ENCODE measurements around the gene KIF27.
A peak's percentile ranks its signal among the peaks of the same experiment; 100 is the strongest.
"Not testable (repeated sequence)": the region's sequence is repeated elsewhere in the genome, so short reads cannot be mapped to it uniquely, and the experiment has no call there.

The KIF27 gene

DNA sequence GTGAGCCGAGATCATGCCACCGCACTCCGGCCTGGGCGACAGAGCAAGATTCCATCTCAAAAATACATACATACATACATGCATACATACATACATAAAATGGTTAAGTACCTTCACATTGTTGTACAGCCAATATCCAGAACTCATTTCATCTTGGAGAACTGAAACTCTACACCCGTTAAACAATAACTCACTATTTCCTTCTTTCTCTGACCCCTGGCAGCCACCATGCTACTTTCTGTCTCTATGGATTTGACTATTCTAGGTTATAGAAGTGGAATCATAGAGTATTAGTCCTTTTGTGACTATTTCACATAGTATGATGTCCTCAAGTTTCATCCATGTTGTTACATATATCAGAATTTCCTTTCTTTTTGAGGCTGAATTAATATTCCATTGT is 9.6 kb upstream of the KIF27 start:
- DNase-seq (ENCODE audit: low spot score), result no peak

- DNase-seq (ENCODE audit: low spot score), result no peak
These were observed 6.4 kb upstream of the KIF27 start for GRCh38 chr9:83927591-83927990.

DNA sequence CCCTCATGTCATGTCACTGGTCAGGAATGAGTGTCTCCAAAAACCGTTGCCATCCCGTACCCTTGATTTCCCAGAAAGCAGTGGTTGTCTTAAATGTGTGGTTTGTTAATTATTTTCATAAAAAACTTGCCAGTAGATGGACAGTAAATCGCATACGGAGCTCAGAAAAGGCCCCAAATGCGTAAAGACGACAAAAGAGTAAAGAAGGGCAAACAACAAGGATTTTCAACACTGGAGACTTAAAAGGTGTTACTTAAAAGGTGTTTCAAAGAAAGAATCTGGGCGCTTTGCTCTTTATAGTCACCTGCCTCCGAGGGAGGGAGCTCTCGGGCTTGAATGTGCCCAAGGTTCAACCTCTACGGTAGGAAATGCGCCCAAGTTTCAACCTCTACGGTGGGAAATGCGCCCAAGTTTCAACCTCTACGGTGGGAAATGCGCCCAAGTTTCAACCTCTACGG is 734 bp downstream of the KIF27 start:
- DNase-seq (ENCODE audit: low spot score), result peak; percentile 73

GRCh38 chr9:83919111-83919510 is 2.1 kb downstream of the KIF27 start:
- no peak for DNase-seq (ENCODE audit: low spot score)

DNA sequence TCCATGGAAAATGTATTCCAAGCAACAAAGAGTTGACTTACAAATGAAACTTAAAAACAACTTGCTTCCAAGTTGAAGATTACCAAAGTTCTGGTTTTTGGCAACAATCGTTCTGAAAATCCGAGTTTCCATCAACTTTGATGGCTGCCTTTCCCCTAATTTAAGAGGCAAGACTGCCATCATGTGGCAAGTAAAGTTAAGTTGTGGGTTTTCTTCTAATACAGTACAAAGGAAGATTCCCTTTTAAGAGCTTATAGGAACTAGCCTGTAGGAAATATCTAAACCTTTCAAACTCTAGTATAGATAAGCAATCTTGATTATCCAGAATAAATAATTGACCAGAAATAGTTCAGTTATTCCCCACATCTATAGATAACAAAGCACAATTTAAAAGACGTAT is 9.0 kb downstream of the KIF27 start:
- DNase-seq (ENCODE audit: low spot score), result peak; percentile 72

GRCh38 chr9:83906144-83906543 is 15.1 kb downstream of the KIF27 start:
- no peak for DNase-seq (ENCODE audit: low spot score)

DNA sequence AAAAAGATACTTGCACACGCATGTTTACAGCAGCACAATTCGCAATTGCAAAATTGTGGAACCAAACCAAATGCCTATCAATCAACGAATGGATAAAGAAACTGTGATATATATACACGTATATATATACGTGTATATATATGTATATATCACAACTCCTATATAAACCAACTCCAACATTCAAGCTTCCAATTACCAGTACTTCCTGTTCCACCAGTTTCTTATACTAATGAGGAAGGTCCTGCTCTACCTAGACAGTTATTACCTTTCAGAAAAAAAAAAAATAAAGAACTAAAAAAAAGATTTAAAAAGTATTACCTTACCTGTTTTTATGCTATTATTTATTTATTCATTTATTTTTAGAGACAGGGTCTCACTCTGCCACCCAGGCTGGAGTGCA is 20.6 kb downstream of the KIF27 start:
- DNase-seq (ENCODE audit: low spot score), result not testable (repeated sequence)

DNA sequence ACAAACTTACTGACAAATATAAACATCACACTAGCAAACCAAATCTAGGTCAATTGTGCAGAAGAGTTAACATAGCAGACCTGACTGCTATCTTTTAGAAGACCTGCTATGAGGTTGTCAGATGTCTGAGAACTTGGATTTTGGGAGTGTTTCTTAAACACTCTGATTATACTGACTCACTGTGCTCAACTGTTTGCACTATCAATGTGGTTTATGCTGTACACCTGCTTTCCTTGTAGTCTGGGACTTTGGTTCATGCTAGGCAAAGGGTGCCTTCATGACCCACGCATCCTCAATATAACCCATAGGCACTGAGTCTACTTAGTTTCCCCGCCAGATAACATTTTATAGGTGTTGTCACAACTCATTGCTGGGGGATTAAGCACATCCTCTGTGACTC is 26.9 kb downstream of the KIF27 start:
- DNase-seq (ENCODE audit: low spot score), result not testable (repeated sequence)

- DNase-seq (ENCODE audit: low spot score), result not testable (repeated sequence)
These were observed 34.7 kb downstream of the KIF27 start for GRCh38 chr9:83886498-83886897.

DNA sequence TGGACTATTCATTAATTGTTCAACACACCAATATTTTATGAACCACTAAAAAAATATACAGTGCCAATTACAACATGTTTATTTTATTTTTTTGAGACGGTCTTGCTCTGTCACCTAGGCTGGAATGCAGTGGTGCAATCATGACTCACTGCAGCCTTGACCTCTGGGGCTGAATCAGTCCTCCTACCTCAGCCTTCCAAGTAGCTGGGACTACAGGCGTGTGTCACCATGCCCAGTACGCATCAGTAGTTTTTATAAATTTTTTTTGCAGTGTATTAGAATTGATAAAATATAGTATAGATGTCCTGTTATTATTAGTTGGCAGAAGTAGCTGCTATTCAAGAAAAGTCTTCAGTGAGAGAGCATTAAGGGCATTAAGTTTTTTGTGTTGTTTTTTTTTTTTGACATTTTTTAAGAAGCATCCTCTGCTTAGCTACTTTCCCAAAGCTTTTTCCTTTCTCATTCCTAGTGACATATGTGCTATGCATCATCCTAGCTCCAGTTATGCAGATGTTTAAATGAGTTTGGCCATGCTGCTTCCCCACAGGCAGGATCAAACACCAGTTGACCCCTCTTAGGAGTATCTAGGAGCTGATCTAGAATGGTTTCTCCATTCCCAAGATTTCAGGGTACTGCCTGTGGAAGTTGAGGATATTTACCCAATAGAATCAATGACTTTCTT is 35.5 kb downstream of the KIF27 start:
- peak; percentile 89 for DNase-seq (ENCODE audit: low spot score)

DNA sequence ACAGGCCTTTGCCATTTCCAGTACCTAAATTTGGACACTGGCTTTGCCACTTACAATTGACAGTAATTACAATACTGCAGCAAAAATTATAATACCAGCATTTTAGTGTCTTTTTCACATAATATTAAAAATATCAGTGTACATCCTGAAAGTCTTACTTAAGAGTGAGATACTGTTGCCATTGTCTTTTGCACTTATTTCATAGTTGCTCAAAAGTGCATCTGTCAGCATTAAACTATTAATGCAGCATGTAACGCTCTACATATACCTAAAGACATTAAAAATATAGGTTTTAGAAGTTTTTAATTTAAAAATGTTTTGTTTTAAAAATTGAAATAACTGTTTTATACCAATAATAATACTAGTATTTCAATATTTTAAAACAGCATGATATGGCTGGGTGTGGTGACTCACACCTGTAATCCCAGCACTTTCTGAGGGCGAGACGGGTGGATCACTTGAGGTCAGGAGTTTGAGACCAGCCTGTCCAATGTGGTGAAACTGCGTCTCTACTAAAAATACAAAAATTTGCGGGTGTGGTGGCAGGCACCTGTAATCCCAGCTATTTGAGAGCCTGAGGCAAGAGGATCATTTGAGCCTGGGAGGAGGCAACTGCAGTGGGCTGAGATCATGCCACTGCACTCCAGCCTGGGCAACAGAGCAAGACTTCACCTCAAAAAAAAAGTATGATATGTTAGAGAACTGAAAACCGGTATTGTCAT is 39.4 kb downstream of the KIF27 start:
- not testable (repeated sequence) for DNase-seq (ENCODE audit: low spot score)

GRCh38 chr9:83875559-83875958 is 45.7 kb downstream of the KIF27 start:
- DNase-seq (ENCODE audit: low spot score), result not testable (repeated sequence)

GRCh38 chr9:83849895-83850294 is 71.3 kb downstream of the KIF27 start:
- not testable (repeated sequence) for DNase-seq (ENCODE audit: low spot score)

GRCh38 chr9:83837070-83837643 is 84.1 kb downstream of the KIF27 start:
- not testable (repeated sequence) for DNase-seq (ENCODE audit: low spot score)

DNA sequence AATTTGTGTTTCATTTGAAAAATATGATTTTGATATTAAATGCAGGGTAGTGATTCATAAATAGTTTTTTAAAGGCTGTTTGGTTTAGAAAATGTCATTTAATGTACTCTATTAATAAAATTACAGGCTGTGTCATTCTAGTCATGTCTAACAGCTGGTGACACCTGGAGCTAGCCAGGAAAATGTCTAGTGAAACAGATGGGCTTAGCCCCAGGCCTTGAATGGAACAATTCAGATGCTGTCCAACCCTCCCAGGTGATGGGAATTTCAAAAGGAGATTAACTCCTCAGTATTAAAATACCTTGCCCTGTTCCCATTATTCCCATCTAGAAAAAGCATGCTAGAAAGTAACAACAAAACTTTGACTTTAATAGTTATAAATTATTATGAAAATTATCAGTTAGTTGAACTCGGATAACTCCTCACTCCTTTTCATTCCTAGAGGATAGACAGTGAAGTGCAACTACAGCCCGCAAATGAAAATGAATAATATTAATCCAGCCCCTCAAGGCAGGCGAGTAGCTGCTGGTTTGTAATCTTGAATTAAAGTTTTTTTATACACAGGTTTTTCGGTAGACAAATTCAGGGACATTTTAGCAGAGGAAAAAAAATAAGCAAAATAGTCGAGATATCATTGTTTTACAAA is 90.7 kb downstream of the KIF27 start:
- DNase-seq (ENCODE audit: low spot score), result not testable (repeated sequence)

DNA sequence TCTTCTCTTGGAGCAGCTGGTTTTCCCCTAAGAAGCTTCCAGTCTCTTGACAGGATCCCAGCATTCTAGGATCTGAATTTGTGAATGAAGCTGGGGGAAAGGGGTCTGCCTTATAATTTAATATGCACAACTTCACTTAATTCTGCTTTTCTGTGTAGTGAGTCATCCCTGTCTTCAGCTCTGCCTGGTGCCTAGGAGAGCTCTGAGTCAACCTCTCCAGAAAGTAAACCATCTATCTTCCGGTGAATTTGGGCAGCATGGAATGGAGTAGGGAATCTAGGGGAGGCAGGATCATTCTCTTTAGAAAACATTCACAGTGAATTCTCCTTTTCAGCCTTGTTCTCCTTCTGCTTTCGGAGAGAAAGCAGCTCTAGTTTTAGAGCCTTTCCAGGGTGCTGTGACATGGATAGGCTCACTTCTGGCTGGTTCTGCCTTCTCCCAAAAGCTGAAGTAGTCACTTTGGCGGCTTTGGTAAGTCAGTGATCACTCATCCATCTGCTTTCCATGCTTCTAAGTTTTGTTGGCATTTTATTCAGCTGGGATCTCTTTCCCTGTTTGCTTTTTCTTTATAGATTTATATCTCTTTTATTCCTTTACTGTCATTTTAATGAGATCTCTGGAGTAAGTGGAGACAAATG is 96.1 kb downstream of the KIF27 start:
- peak; percentile 66 for DNase-seq (ENCODE audit: low spot score)

DNA sequence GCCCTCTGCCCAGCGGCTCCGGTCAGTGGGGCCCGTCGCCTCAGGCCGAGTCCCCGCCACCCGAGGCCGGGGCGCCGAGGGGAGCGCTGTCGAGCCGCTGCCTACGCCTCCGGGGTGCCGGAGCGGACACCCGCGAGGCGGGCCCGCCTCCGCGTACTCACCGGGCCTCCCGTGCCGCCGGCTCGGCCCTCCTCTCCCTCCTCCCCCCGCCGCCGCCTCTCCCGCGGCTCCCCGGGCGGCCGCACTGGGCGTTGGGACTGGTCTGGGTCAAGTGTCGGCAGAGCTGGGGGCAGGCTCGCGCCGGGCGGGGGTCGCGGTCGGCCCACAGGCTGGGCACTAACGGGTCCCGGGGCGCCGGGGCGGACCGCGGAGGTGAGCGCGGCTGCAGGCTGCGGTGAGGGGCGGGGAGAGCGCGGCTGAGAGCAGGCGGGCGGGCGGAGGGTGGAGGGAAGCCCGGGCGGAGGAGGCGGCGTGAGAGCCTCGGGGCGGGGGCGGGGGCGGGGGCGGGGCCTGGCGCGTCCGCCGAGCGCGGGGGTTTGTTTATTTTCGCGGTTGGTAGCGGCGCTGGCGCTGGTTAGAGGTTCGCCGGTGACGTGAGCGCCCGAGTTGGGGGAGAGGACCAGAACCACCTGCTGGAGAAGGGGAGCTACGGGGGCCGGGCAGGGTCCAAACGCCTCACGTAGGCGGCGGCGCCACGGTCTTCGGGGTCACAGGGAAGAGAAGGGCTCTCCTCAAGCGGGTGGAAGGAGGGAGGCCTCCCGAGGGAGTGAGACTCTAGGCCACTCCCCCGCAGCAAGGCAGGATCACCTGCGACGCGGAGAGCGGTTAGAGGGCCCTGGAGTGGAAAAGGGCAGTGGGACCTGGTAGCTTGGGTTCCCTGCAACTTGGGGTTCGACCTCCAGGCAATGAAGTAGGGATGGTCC is 103.6 kb downstream of the KIF27 start, which contains the start of gene GKAP1:
TSS of gene GKAP1 (minus strand) at position 414 of the 923 bp plus-strand sequence. CDS start 11,252 bp downstream, outside the sequence.
- peak; percentile 69 for DNase-seq (ENCODE audit: low spot score)

GRCh38 chr9:83817011-83817355 is 104.2 kb downstream of the KIF27 start:
- not testable (repeated sequence) for DNase-seq (ENCODE audit: low spot score)

GRCh38 chr9:83815120-83815519 is 106.1 kb downstream of the KIF27 start:
- DNase-seq (ENCODE audit: low spot score), result not testable (repeated sequence)

DNA sequence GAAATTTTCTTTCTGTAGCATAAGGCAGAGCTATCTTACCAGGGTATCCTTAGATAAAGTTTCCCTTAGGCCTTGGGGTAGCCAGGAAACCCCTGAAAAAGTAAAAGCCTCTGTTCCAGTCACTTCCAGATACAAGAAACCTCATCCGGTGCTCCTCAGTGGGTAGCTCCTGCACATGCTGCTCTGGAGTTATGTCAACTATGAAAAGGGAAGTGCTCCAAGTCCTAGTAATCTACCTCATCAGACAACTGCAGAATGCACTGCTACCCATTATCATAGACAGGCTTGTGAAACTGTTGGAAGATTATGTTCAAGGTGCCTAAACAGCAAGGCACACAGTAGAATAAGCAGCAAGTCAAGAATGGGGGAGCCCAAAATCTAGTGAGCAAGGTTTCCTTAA is 112.0 kb downstream of the KIF27 start:
- DNase-seq (ENCODE audit: low spot score), result not testable (repeated sequence)

GRCh38 chr9:83804454-83804853 is 116.8 kb downstream of the KIF27 start:
- DNase-seq (ENCODE audit: low spot score), result not testable (repeated sequence)

Data from RKO (cell line).